CMK (cell line): ENCODE results near the gene CEP85L.

Source experiments
- DNase-seq: peaks from one replicate; pipeline ENCODE4 v3.0.0-alpha.2; 2010; ENCODE audit warnings: low read depth

CEP85L gene

DNA sequence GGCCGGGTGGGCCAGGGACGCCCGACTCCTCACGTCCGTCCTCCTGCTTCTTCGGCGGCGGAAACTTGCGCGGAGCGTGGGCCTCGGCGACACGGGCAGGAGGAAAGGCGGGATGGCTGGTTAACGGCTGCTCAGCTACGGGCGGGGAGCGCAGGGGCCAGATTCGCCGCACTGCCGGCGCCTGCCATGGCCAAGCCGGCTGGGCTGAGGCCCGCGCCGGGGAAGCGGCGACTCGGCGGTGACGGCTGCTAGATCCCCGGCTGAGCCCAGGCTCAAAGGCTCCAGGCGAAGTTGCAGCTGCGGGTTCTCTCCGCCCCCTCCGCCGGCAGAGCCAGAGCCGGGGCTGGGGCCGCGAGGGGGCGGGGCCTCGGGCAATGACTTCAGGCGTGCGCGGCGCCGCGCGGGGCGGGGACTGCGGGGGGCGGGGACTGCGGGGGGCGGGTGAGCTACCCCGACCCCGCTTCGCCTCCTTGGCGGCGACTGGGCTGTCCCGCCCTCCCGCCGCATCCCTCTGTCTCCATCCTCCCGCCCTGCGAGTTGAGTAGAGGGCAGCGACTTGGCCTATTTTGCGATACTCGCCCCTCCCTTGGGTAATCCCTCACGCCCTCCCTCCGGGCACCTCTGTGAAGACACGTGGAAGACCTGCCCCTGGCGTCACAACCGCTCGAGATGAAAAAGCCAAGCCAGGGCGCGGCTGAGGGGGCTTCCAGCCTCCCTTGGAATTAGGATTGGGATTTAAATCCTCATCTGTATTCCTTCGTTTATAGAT is at the start of gene CEP85L:
Gene CEP85L, minus strand, starts transcription at position 310 of the 769 bp plus-strand sequence. CDS start 322 bp downstream, outside the sequence.
- DNase-seq, result peak; percentile 61

DNA sequence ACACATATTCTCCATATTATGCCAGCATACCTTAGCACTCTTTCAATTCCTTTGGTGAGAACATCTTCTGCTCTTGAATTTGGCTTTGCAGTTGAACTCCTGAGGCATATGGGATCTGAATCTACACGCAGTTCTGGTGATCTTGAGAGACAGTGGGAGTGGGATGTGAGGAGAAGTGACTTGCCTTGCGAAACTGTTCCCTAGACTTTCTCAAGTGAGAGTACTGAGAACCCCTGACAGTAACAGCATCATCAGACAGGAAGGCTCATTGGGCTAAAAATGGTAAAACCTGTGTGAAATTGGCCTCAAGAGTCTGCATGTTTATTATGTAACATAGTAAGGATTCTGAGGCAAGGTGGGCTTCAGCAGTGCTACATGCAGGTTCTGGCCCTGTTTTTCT is 49.1 kb upstream of the CEP85L start:
- DNase-seq, result no peak

DNA sequence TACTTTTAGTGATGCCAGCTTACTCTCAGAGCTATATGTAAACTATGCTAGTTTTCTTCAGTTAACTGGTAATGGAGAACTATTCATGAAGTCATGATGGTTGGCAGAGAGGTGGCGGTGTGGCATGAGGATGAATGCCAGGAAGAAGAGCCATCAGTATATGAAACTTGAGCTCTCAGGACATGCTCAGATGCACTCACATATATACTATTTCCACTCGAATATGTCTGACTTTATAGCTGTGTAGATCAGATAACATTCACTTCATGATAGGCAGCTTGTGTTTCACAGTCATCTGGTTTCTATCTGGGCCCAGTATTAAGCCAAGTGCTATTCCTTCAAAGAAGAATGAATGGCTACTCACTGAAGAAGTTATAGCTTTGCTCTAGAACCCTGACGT is 46.2 kb upstream of the CEP85L start:
- DNase-seq, result no peak

DNA sequence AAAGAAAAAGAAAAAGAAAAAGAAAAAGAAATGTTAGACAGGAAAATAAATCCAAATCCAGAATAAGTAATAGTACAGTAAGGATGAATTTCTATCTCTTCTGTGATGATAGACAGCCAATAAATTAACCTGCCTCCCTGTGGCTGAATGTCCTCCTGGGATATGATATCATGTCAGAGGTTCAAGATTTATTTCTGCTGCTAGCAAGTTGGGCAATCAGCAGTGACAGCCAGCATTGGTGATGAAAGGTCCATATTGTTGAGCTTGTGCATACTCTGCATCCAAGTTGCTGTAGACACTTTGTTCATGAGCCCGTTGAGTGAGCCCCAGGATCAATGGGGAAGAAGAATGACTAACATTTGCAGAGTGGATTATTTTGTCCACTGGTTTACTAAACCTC is 44.9 kb upstream of the CEP85L start:
- no peak for DNase-seq

DNA sequence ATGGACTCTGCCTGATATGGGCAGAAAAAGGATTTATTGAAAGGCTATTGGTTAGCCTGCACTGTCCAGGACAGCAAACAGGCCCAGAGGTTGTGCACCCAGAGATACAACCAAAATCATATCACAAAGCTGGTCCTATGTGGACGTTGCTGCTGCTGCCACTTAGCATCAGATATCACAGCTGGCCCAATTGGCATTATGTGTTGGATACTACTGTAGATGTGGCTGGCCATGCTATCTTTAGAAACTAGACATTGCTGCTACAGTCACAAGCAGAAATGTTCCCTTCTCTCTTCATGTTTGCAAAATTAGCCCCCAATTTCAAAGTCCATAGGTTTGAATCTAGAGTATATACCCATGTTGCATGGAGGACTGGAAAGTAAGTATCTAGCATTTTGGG is 42.2 kb upstream of the CEP85L start:
- no peak for DNase-seq

DNA sequence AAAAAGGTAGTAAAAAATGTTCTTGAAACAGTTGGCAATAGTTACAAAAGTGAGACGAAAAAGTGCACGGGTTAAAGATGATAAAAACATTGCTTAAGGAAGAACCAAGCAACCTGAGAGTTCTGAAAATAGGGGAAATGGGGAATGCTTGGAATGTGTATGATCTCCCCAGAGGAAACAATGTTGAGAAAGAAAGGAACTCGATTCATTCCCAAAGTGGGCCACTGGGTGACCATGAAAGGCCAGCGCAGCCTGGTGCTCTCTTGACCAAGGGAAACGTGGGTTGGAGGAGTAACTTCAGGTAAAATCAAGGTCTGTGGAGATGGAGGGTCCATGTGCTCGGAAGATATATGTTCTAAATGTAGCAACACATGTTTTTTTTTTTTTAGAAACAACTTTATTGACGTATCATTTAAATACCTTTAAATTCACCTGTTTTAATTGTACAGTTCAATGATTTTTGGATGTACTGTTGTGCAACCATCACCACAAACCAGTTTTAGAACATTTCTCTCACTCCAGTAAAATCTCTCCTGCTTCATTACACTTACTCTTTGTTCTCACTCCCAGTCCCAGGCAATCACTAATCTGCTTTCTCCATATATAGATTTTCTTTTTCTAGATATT is 34.5 kb upstream of the CEP85L start:
- no peak for DNase-seq

DNA sequence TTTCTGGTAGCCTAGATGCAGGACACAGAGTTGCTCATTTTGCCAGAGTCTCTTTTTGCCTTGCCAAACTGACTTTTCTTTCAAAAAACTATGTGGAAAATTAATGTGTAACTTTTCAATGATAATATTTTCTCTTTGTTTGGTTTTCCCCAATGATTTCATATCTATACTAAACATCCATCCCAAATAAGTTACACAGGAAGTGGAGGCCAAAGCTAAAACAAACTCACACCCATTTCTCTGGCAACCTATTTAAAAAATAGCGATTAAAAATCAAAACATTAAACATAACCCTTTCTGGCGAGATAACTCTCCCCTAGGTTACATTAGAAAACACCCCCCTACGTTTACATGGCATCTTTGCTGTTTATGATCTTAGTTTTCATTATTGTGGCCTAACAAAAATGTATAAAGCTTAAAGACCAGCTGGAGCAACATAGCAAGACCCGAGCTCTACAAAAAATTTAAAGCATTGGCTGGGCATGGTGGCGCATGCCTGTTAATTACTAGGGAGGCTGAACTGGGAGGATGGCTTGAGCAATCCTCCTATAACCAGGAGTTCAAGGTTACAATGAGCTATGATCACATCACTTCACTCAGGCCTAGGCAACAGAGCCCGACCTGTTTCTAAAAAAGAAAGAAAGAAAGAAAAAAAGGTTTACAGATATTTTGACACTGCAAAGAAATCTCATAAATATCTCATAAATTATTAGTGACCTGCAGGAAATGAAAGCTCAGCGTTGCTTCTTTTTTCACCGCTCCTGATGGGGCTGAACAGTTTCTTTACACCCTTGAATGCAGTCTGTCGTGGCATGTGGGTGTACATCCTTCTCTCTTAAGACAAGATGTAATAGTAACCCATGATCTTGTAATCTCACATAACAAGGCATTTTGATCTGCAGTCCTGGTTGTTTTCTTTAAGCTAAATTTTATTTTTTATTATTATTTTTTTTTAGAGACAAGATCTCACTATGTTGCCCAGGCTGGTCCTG is 32.8 kb upstream of the CEP85L start:
- DNase-seq, result no peak

DNA sequence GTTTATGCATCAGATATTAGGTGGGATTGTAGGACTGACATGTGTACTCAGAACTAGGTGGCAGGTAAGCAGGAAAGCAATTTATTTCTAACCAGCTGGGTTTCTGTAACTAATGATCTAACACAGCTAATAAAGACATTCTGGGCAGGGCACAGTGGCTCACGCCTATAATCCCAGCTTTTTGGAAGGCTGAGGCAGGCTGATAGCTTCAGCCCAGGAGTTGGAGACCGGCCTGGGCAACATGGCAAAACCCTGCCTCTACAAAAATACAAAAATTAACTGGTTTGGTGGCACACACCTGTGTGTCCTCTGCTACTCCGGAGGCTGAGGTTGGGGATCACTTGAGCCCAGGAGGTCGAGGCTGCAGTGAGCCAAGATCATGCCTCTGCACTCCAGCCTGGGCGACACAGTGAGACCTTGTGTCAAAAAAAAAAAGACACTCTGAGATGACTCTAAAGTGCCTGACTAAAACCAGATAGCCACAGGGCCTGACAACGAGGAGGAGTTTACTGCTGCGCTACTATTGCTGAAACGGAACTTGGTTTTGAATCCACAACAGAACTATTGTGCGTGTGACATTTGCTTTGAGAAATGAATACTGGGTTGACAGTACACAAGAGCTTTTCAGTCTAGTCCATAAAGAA is 29.2 kb upstream of the CEP85L start:
- no peak for DNase-seq

DNA sequence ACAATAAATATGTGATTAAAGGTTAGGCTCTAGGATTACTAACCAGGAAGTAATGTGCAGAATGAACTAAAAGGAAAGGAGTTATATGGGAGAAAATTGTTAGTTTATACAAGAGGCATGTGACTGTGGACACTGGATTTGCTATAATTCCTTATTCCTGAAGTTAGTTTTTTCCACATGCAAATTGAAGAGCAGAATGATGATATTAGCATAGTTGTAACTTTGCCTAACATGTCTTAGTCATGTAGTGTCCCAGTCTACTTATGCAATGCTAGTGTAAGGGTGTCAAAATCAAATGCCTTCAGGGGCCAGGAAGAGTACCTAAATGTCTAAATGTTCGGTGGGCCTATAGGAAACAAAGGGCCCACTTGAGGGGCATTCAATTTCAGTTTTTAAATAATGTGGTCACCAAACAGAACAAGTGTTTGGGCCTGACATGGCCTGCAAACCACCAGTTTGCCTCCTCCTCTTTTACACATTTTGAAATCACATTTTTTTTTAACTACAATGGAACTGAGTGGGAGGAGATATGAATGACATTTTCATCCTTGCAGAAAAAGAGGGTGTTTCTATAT is 28.0 kb upstream of the CEP85L start:
- DNase-seq, result no peak

DNA sequence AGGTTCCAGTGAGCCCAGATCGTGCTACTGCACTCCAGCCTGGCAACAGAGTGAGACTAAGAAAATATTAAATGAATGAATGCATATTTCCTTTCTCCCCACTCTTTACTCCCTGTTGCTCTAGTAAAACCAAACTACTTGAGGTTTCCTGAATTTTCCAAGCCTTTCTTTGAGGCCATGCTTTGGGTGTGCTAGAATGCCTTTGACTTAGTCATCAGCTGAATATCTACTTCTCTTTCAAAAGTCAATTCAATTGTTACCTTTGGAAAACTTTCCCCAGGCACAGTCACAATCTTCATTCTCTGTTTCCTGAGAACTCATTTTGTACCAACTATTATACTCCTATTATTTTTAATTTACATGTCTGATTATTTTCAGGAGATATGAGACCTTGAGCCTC is 27.5 kb upstream of the CEP85L start:
- no peak for DNase-seq

DNA sequence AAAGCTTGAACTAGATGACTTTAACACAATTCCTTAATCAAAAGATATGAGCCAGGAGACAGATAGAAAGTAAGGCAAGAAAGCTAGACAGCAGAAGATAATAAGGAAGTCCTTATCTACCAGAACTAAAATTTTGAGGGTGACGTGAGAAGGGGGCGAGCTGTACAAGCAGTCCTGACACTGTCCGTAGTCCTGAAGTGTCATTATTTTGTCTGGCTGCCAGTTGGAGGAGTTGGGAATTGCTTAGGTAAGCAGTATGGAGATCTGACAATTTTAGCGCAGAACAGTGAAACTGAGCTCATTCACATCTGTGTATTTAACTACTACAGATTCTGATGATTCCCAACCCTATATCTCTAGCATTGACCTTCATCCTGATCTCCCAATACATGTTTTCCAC is 25.8 kb upstream of the CEP85L start:
- DNase-seq, result no peak

DNA sequence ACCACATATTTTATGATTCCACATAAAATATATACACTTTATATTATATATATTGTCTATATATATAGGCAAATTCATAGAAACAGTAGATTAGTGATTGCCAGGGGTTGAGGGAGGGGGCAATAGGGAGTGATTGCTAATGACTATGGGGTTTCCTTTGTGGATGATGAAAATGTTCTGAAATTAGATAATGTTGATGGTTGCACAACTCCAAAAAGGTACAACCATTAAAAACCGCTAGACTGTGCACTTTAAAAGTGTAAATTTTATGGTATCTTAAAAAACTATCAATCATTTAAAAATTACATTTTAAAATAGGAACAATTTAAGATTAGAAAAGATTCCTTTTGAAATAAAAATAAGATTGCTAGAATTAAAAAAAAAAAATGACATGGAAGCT is 23.8 kb upstream of the CEP85L start:
- no peak for DNase-seq

DNA sequence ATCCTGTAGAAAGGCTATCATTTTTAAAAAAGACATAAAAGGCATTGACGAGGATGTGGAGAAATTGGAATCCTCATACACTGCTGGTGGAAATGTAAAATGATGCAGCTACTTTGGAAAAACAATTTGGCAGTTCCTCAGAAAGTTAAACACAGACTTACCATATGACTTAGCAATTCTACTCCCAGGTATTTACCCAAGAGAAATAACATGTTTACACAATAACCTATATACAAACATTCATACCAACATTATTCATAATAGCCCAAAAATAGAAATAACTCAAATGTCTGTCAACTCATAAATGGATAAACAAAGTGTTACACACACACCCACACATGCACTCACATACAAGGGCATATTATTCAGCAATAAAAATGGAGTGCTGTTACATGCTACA is 23.4 kb upstream of the CEP85L start:
- DNase-seq, result no peak

DNA sequence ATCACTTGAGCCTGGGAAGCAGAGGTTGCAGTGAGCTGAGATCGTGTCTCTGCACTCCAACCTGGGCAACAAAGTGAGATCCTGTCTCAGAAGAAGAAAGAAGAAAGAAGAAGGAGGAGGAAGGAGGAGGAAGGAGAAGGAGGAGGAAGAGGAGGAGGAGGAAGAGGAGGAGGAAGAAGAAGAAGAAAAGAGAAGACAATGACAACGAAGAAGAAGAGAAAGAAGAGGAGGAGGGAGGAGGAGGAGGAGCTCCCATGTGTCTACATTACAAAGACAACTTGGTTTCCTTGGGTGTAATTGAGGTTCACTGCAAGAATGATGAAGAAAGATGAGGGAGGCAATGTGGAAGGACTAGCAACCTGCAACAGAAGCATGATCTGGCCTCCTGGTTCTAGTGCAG is 21.3 kb upstream of the CEP85L start:
- no peak for DNase-seq

DNA sequence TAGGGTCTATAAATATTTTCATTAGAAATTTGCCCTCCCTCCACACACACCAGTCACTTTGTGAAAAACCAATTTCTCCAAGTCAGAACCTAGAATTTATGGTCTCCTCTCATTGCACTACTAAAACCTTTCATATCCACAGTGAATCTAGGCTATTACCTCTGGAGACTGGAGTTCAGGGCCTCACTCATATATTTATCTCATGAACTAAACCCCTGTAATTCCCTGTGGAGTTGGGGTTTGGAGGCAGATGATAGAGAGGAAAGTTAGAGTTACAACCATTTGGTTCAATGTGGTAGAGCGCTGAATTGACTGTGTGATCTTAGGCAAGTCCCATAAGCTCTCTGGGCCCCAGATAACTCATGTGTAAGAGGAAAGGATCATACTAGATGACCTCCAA is 18.2 kb upstream of the CEP85L start:
- no peak for DNase-seq

DNA sequence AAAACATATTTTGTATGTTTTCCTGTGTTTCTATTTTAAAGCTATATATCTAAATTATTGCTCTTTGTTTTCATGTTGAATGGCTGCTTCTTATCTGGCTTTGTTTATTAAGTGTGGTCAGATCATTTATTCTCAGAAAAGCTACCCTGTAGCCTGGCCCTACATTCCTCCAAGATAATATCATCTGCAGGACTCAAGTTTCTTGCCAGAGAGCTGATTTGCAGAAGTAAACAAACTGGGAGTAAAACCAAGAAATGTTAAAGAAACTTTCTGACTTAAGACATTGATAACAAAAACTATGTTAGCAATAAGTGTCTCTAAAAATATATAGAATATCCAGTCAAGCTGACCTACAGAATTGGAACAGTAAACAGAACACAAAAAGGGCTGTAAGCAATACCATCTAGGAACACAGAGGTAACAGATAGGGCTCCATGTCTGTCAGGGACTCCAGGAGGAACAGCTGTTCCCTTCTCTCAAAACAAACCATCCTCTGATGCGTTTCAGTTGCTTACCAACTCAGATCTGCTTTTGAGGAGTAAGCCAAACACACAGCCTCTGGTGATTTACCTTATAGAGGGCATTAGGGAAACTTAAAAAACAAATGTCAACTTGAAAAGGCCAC is 17.5 kb upstream of the CEP85L start:
- DNase-seq, result no peak

DNA sequence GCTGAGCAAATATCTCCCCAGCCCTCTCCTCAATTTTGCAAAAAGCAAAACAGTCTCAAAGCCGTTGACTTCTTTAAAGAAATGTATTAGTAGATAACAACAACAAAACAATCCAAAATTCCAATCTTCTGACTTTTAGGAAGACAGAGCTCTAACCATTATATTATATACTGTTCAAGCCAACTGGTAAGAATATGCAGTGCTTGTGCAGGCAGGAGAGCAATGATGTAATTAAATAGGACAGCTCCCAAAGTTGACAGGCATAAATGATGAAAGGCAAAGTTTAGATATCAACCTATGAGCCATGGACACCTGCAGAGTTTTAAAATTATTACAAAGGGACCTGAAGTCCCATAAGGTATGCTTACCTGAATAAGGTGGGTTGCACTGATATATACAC is 16.6 kb upstream of the CEP85L start:
- no peak for DNase-seq

DNA sequence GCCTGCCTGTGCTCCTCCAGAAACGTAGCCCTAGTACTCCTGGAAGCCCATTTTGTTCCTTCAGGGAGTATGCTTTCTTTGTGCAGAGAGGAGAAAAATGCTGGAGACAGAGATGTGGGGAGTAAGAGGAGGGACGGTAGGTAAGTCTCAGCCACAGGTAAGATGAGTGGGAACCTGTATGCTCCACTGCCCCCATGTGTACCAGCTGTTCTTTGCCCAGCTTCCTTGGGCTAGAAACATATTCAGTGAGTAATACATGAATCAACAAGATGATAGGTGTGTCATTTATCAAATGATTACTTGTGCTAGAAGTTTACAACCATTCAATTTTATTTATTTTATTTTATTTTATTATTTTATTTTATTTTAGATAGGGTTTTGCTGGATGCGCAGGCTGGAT is 13.6 kb upstream of the CEP85L start:
- no peak for DNase-seq

DNA sequence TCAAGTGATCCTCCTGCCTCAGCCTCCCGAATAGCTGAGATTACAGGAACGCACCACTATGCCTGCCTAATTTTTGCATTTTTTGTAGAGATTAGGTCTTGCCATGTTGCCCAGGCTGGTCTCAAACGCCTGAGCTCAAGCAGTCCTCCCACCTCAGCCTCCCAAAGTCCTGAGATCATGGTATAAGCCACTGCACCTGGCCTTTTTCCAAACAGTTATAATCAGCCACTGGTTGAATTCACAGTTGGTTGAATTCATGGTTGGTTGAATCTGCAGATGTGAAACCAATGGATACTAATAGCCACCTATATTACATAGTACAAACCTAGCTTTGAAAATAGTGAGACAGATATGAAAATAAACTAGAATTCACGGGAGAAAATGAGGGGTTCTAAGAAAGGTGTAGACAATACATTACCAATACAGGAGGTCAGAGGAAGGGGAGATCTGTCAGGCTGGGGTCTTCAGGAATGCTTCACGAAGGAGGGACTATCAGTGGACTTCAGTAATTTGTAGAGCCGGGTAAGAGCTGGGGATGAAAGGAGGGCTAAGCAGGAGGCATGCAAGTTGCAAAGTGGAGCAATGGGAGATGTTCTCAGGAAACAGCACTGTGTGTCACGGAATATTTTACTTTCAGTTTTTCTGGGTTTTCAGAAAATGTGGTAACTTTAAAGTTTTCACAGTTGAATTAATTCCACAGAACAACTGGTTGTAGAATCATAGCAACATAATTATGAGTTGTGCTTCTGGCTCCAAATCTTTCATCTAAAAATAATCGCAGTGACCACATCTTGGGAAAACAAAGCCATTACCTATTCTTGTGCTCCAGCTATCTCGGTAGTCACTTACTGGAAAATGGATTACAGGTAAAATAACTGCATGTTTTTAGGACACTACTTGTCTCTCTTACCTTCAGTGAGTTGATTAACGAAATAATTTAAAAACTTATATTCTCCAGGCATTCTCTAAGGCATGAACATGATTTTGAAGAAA is 12.9 kb upstream of the CEP85L start:
- no peak for DNase-seq

DNA sequence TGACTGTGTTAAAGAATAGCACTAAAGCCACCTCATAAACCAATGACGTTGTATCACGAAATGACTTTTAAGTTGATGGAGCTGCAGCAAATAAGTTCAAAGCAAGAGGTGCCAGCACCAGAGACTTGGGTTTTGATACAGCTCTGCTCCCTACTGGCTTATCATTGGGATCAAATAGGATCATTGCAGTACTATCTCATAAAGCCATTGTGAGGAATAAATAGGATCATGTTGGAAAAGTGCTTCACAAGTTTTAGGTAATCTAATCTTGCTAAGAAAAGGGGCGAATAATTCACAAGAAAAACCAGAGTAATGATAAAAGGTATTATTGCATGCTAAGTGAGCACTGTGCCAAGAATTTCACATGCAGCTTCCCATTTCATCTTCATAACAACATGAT is 10.4 kb upstream of the CEP85L start:
- no peak for DNase-seq
